K562 (cell line): ENCODE measurements around the gene CCDC192. TPM values are rescaled to one million over a fixed set of nuclear protein-coding genes. Genes with fewer than 3 reads are reported as not detected.

Experiments
- ATAC-seq: fragments of 200-7000 bp; cut with Tn5 transposase; 3 replicates; pipeline ENCODE4 v1.9.1; 2020; ENCODE audit warnings: moderate library complexity
- BruUV-seq: library from RNA; stranded (reverse); fragments of 400-500 nt; replicated peaks from 2 replicates; lab custom pipeline; 2021; lab: Mats Ljungman, UMichigan
- CTCF ChIA-PET: fragments of 300-600 bp; formaldehyde crosslinking; extraction: SDS; loops from one replicate; lab custom pipeline; 2021; ENCODE audit warnings: low intra/inter-chr PET ratio; lab: Yijun Ruan, JAX
- POLR2A ChIA-PET: fragments of 300-600, 350-650 bp; sonication (Branson Sonifier 250); formaldehyde crosslinking; extraction: SDS; loops from one replicate; lab custom pipeline; 2021; ENCODE audit warnings: antibody characterized with exemption, inconsistent platforms; lab: Yijun Ruan, JAX
- DNase-seq, 4 experiments: peaks; one replicate each; pipeline versions ENCODE4 v3.0.0 to v3.0.0-alpha.2; 2011 to 2018; ENCODE audit warnings: low spot score in 3 of 4, mixed read lengths in 3 of 4; ENCODE audit errors: extremely low read depth in 1 of 4
- FAIRE-seq: peaks from 2 replicates; lab custom pipeline; 2011; peaks lifted over from hg19 to GRCh38; lab: Jason Lieb, UNC
- H2AFZ ChIP-seq: 2 replicates; pipeline ENCODE4 v1.6.0; 2011; ENCODE audit warnings: low read depth, low read length, control low read depth, inconsistent platforms
- H3K27ac ChIP-seq: fragments of 200-600 bp; 3 replicates; pipeline ENCODE4 v1.8.0; 2011; ENCODE audit warnings: low read depth, mild to moderate bottlenecking, control low read depth, inconsistent platforms, low read length, moderate library complexity, mixed read lengths; ENCODE audit errors: extremely low read depth
- H3K27me3 ChIP-seq, 2 experiments: fragments of 300-600 bp in 1 of 2; 2 replicates in 1 of 2; 3 replicates in 1 of 2; pipeline versions ENCODE4 v1.6.0 to v1.8.0; 2011; ENCODE audit warnings: inconsistent platforms in 2 of 2, low read length in 2 of 2, mild to moderate bottlenecking in 1 of 2, mixed read lengths in 1 of 2, moderate library complexity in 1 of 2; ENCODE audit not compliant: control insufficient read depth in 2 of 2, insufficient read depth in 2 of 2
- H3K36me3 ChIP-seq: fragments of 300-600 bp; 3 replicates; pipeline ENCODE4 v1.8.0; 2011; ENCODE audit warnings: mild to moderate bottlenecking, low read length, inconsistent platforms; ENCODE audit not compliant: control insufficient read depth, insufficient read depth
- H3K4me1 ChIP-seq, 2 experiments: fragments of 200-600 bp in 1 of 2; replicated peaks in 1 of 2; 2 replicates in 1 of 2; 3 replicates in 1 of 2; pipeline versions ENCODE4 v1.5.1 to v1.8.0; 2011; ENCODE audit warnings: inconsistent platforms in 2 of 2, low read length in 2 of 2, mild to moderate bottlenecking in 1 of 2, mixed read lengths in 1 of 2, moderate library complexity in 1 of 2; ENCODE audit not compliant: control insufficient read depth in 2 of 2, insufficient read depth in 2 of 2
- H3K4me2 ChIP-seq: 2 replicates; pipeline ENCODE4 v1.6.1; 2011; ENCODE audit warnings: low read length, control low read depth, inconsistent platforms, mixed read lengths; ENCODE audit not compliant: insufficient read depth
- H3K4me3 ChIP-seq: fragments of 200-600 bp; sonication (generic), shearing (Covaris generic); 2 replicates; pipeline ENCODE4 v1.5.1; 2016; ENCODE audit warnings: control low read depth, inconsistent platforms
- H3K79me2 ChIP-seq: fragments of 200-600 bp; 3 replicates; pipeline ENCODE4 v1.8.0; 2011; ENCODE audit warnings: low read length, inconsistent platforms; ENCODE audit not compliant: control insufficient read depth, insufficient read depth
- H3K9ac ChIP-seq, 2 experiments: 2 replicates each; pipeline versions ENCODE4 v1.6.0 to v1.6.1; 2011; ENCODE audit warnings: low read depth in 2 of 2, low read length in 2 of 2, control low read depth in 1 of 2, inconsistent platforms in 1 of 2, mild to moderate bottlenecking in 1 of 2, mixed read lengths in 1 of 2; ENCODE audit not compliant: insufficient read depth in 1 of 2
- H3K9me1 ChIP-seq: one replicate; pipeline ENCODE4 v1.6.0; 2011; ENCODE audit warnings: inconsistent platforms, mild to moderate bottlenecking, low read length, moderate library complexity; ENCODE audit not compliant: control insufficient read depth, insufficient read depth
- H3K9me3 ChIP-seq: replicated peaks from 2 replicates; pipeline ENCODE4 v1.5.1; 2011; ENCODE audit warnings: low read depth, low read length, inconsistent platforms; ENCODE audit not compliant: control insufficient read depth, insufficient read depth
- H4K20me1 ChIP-seq: replicated peaks from 2 replicates; pipeline ENCODE4 v1.6.1; 2011; ENCODE audit warnings: low read length, inconsistent platforms, mixed read lengths; ENCODE audit not compliant: control insufficient read depth, insufficient read depth
- CHD4 ChIP-seq: fragments of 200-600 bp; sonication (generic); IDR thresholded peaks from 3 replicates; pipeline ENCODE4 v1.6.1; 2012; ENCODE audit warnings: low read depth, mild to moderate bottlenecking, mixed read lengths, low read length, inconsistent platforms; ENCODE audit not compliant: insufficient read depth, insufficient replicate concordance, poor library complexity, severe bottlenecking
- E2F5 ChIP-seq: sonication (generic); formaldehyde crosslinking; IDR thresholded peaks from 2 replicates; pipeline ENCODE4 v1.8.0; 2022; ENCODE audit warnings: mild to moderate bottlenecking, missing genetic modification reagents
- MEF2D ChIP-seq: conservative IDR thresholded peaks from 2 replicates; pipeline ENCODE4 v1.6.1; 2016; ENCODE audit warnings: low read depth, missing genetic modification characterization, missing compliant biosample characterization
- SMAD4 ChIP-seq: fragments of 250-450 bp; sonication (Bioruptor Pico); conservative IDR thresholded peaks from 2 replicates; pipeline ENCODE4 v1.8.0; 2021; ENCODE audit warnings: inconsistent platforms, mild to moderate bottlenecking, moderate library complexity
- ZFP91 ChIP-seq: sonication (generic); formaldehyde crosslinking; IDR thresholded peaks from 2 replicates; pipeline ENCODE4 v1.8.0; 2022; ENCODE audit warnings: mild to moderate bottlenecking, missing genetic modification reagents
- ZNF398 ChIP-seq: fragments of 250-450 bp; sonication (Bioruptor Pico); IDR thresholded peaks from 2 replicates; pipeline ENCODE4 v1.8.0; 2021; ENCODE audit warnings: moderate library complexity, mild to moderate bottlenecking, inconsistent platforms
- ZNF778 ChIP-seq: fragments of 450-650 bp; formaldehyde crosslinking; IDR thresholded peaks from 2 replicates; pipeline ENCODE4 v1.4.0; 2020; ENCODE audit warnings: mild to moderate bottlenecking, moderate library complexity
- WGBS: fragments of 100-300 bp; shearing (Covaris generic); methylation state at CpG from one replicate; pipeline ENCODE4 v1.1.6; 2016; ENCODE audit warnings: low coverage, mixed read lengths; ENCODE audit not compliant: insufficient coverage; ENCODE audit errors: missing lambda C conversion rate; 5-methylcytosine and 5-hydroxymethylcytosine counted together
- in situ Hi-C: fragments of 300-500 bp; cut with MboI; formaldehyde crosslinking; loops from 4 replicates; pipeline ENCODE4 v1.15.0; 2018; ENCODE audit warnings: inconsistent platforms, mixed read lengths
- intact Hi-C: fragments of 100-400 bp; cut with micrococcal nuclease; formaldehyde crosslinking; loops from 2 replicates; pipeline ENCODE4 v1.14.2; 2022
- polyA plus RNA-seq, 8 experiments: library from polyadenylated mRNA; depleted of rRNA in 4 of 8; stranded (reverse) in 5 of 8; unstranded in 3 of 8; fragments of >200 nt; fragmentation: Nextera tagmentation in 2 of 8; fragmentation: Illumina TruSeq in 1 of 8; extraction: Ambion mirVana in 2 of 8; extraction: Trizol in 1 of 8; gene quantifications; 2 replicates each; pipeline versions ENCODE4 v1.2.1 to v1.2.3, GENCODE V29; 2011 to 2014; ENCODE audit warnings: inconsistent platforms in 1 of 8, missing spikeins in 1 of 8
- total RNA-seq, 7 experiments: library from RNA; depleted of rRNA in 6 of 7; stranded (reverse); fragments of >200 nt in 6 of 7; fragmentation: Illumina TruSeq in 2 of 7; extraction: Trizol in 2 of 7; gene quantifications; 2 replicates each; pipeline versions ENCODE4 v1.2.1 to v1.2.3, GENCODE V29; 2011 to 2021; ENCODE audit warnings: low replicate concordance in 1 of 7

Gene CCDC192
- total and polyA plus RNA-seq, 9 of the 15 experiments (the other 6 are each of a cell fraction or from before 2014, with no cell fraction given): 0.21 to 0.66 (median 0.38) TPM; not detected in 2

GRCh38 chr5:127951791-127952190 lies 248.6 kb downstream of the CCDC192 start:
- H3K9ac ChIP-seq: no peak overlapping the region
- CTCF ChIA-PET: no interaction called here
- DNase-seq (no peak), ATAC-seq (no peak), FAIRE-seq (no peak)
- no peaks in the 10 kb centered on the region for H3K9me1 ChIP-seq
- TF ChIP-seq E2F5 (CRISPR knock-in tag) (no peak), ZFP91 (CRISPR knock-in tag) (no peak), SMAD4 (CRISPR knock-in tag) (no peak), MEF2D (tag) (no peak), ZNF398 (CRISPR knock-in tag) (no peak), CHD4 (no peak), ZNF778 (CRISPR knock-in tag) (no peak)
- 18% methylated on average over 4 of the region's 4 CpGs for WGBS
- no peaks in the 10 kb centered on the region for H3K9me3 ChIP-seq
- no peaks in the 10 kb centered on the region for H3K27me3 ChIP-seq
- no peaks in the 10 kb centered on the region for H3K36me3 ChIP-seq
- no peak overlapping the region for H3K4me3 ChIP-seq
- H3K4me2 ChIP-seq: no peak overlapping the region
- H2AFZ ChIP-seq: no peak overlapping the region
- H3K79me2 ChIP-seq: no peaks in the 10 kb centered on the region
- in situ Hi-C loops: no loop called here
- no peaks in the 10 kb centered on the region for H4K20me1 ChIP-seq
- no peaks in the 10 kb centered on the region for H3K4me1 ChIP-seq
- POLR2A ChIA-PET: no interaction called here
- H3K27ac ChIP-seq: no peak overlapping the region
- intact Hi-C loops: no loop called here
- BruUV-seq: no TSS peak
